A549 (cell line): Measurements from ENCODE around the gene EIF1AD.
"Not testable (repeated sequence)": the region's sequence is repeated elsewhere in the genome, so short reads cannot be mapped to it uniquely, and the experiment has no call there.

Experiments used
- MYC ChIP-seq: IDR thresholded peaks from 2 replicates; pipeline ENCODE4 v1.6.1; 2012; ENCODE audit warnings: mild to moderate bottlenecking, inconsistent platforms, low read length, improper control_type of control experiment, borderline replicate concordance
- POLR2A ChIP-seq: IDR thresholded peaks from 2 replicates; pipeline ENCODE4 v1.6.1; 2012; ENCODE audit warnings: mild to moderate bottlenecking, low read length
- RAD21 ChIP-seq, 2 experiments: fragments of >200 bp in 1 of 2; sonication (Bioruptor Twin) in 1 of 2; formaldehyde crosslinking in 1 of 2; IDR thresholded peaks in 1 of 2; conservative IDR thresholded peaks in 1 of 2; 2 replicates in 1 of 2; 3 replicates in 1 of 2; pipeline ENCODE4 v1.6.1; 2012 to 2018; ENCODE audit warnings: inconsistent platforms in 1 of 2
- RFX5 ChIP-seq: fragments of 450-650 bp; IDR thresholded peaks from 2 replicates; pipeline ENCODE4 v1.7.1; 2014; ENCODE audit warnings: antibody characterized with exemption, mild to moderate bottlenecking, moderate library complexity
- TF ChIP-seq, protein P1 (sequence below): IDR thresholded peaks from 2 replicates; pipeline ENCODE4 v1.6.1; 2012
- TF ChIP-seq, protein P2 (sequence below): fragments of >200 bp; sonication (Bioruptor Twin); formaldehyde crosslinking; IDR thresholded peaks from 3 replicates; pipeline ENCODE4 v1.5.1; 2016

DNA sequence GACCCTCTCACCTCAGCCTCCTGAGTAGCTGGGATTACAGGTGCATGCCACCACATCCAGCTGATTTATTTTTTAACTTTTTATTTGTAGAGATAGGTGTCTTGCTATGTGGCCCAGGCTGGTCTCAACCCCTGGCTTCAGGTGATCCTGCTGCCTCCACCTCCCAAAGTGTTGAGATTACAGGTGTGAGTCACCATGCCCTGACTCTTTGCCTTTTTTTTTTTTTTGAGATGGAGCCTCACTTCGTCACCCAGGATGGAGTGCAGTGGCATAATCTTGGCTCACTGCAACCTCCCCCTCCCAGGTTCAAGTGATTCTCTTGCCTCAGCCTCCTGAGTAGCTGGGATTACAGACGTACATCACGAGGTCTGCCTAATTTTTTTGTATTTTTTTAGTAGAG, 50.3 kb downstream of the EIF1AD start:
- TF ChIP-seq MYC; POLR2A; RAD21 (conservative IDR thresholded peaks at IDR 0.05 in 1 of 2, IDR thresholded peaks at IDR 0.05 in 1 of 2); RFX5: not testable (repeated sequence)
- TF ChIP-seq, protein P1, sequence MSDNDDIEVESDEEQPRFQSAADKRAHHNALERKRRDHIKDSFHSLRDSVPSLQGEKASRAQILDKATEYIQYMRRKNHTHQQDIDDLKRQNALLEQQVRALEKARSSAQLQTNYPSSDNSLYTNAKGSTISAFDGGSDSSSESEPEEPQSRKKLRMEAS = not testable (repeated sequence)
- TF ChIP-seq, protein P2, sequence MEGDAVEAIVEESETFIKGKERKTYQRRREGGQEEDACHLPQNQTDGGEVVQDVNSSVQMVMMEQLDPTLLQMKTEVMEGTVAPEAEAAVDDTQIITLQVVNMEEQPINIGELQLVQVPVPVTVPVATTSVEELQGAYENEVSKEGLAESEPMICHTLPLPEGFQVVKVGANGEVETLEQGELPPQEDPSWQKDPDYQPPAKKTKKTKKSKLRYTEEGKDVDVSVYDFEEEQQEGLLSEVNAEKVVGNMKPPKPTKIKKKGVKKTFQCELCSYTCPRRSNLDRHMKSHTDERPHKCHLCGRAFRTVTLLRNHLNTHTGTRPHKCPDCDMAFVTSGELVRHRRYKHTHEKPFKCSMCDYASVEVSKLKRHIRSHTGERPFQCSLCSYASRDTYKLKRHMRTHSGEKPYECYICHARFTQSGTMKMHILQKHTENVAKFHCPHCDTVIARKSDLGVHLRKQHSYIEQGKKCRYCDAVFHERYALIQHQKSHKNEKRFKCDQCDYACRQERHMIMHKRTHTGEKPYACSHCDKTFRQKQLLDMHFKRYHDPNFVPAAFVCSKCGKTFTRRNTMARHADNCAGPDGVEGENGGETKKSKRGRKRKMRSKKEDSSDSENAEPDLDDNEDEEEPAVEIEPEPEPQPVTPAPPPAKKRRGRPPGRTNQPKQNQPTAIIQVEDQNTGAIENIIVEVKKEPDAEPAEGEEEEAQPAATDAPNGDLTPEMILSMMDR = not testable (repeated sequence)
